H1 (cell line): ENCODE data around the gene KCNE3. TPM values are rescaled to one million over a fixed set of nuclear protein-coding genes. Genes with fewer than 3 reads are reported as not detected.

ENCODE experiments used
- CTCF ChIA-PET: fragments of 300-600 bp; sonication (Branson Sonifier 250); formaldehyde crosslinking; loops from one replicate; lab custom pipeline; 2021; ENCODE audit not compliant: partially characterized antibody; lab: Charles Lee
- POLR2A ChIA-PET: fragments of 300-600 bp; sonication (Branson Sonifier 250); formaldehyde crosslinking; loops from one replicate; lab custom pipeline; 2021; ENCODE audit warnings: inconsistent platforms; ENCODE audit not compliant: partially characterized antibody; lab: Charles Lee
- DNase-seq, 2 experiments: peaks; one replicate each; pipeline versions ENCODE4 v3.0.0 to v3.0.0-alpha.2; 2010 to 2022; ENCODE audit warnings: low spot score in 2 of 2, low read depth in 1 of 2, mixed read lengths in 1 of 2
- FAIRE-seq: peaks from 2 replicates; lab custom pipeline; 2011; peaks lifted over from hg19 to GRCh38; lab: Jason Lieb, UNC
- H2AFZ ChIP-seq: 2 replicates; pipeline ENCODE4 v1.8.1; 2012; ENCODE audit warnings: low read length, inconsistent platforms
- H2AK5ac ChIP-seq: 2 replicates; pipeline ENCODE4 v1.6.1; 2013; ENCODE audit warnings: low read depth, low read length
- H2BK120ac ChIP-seq: replicated peaks from 2 replicates; pipeline ENCODE3; 2013; ENCODE audit warnings: low read depth, low read length, inconsistent platforms
- H2BK12ac ChIP-seq: 2 replicates; pipeline ENCODE4 v1.6.1; 2013; ENCODE audit warnings: low read depth, low read length
- H2BK15ac ChIP-seq: 2 replicates; pipeline ENCODE4 v1.6.1; 2013; ENCODE audit warnings: low read length
- H2BK20ac ChIP-seq: 2 replicates; pipeline ENCODE4 v1.6.1; 2013; ENCODE audit warnings: low read length
- H2BK5ac ChIP-seq: 2 replicates; pipeline ENCODE4 v1.6.1; 2013; ENCODE audit warnings: low read depth, low read length
- H3K14ac ChIP-seq: 2 replicates; pipeline ENCODE4 v1.6.1; 2013; ENCODE audit warnings: inconsistent platforms; ENCODE audit not compliant: insufficient read length
- H3K18ac ChIP-seq: 2 replicates; pipeline ENCODE4 v1.6.1; 2013; ENCODE audit warnings: low read length; ENCODE audit errors: extremely low read depth
- H3K23ac ChIP-seq: 2 replicates; pipeline ENCODE4 v1.6.1; 2013; ENCODE audit warnings: inconsistent platforms; ENCODE audit not compliant: insufficient read length
- H3K23me2 ChIP-seq: 2 replicates; pipeline ENCODE4 v1.6.1; 2013; ENCODE audit warnings: low read depth, low read length
- H3K27ac ChIP-seq: 2 replicates; pipeline ENCODE4 v1.6.1; 2011; ENCODE audit warnings: low read depth, low read length, inconsistent platforms
- H3K27me3 ChIP-seq, 4 experiments: replicated peaks in 1 of 4; 1 replicate in 1 of 4; 2 replicates in 3 of 4; pipeline versions ENCODE4 v1.6.1 to v1.8.1; 2011 to 2013; ENCODE audit warnings: low read length in 3 of 4, mild to moderate bottlenecking in 3 of 4, inconsistent platforms in 2 of 4, mixed read lengths in 2 of 4, moderate library complexity in 1 of 4; ENCODE audit not compliant: control insufficient read depth in 3 of 4, insufficient read depth in 3 of 4; ENCODE audit errors: extremely low read depth in 1 of 4
- H3K36me3 ChIP-seq, 4 experiments: 2 replicates each; pipeline versions ENCODE4 v1.6.1 to v1.8.1; 2011 to 2013; ENCODE audit warnings: mild to moderate bottlenecking in 4 of 4, low read length in 3 of 4, moderate library complexity in 2 of 4, control low read depth in 1 of 4, inconsistent platforms in 1 of 4; ENCODE audit not compliant: insufficient read depth in 4 of 4, control insufficient read depth in 2 of 4
- H3K4ac ChIP-seq: replicated peaks from 2 replicates; pipeline ENCODE3; 2013; ENCODE audit warnings: low read length, low read depth, mixed read lengths, inconsistent platforms; ENCODE audit not compliant: insufficient read length
- H3K4me1 ChIP-seq, 4 experiments: replicated peaks in 1 of 4; 1 replicate in 1 of 4; 2 replicates in 3 of 4; pipeline versions ENCODE4 v1.6.1 to v1.8.1; 2011 to 2013; ENCODE audit warnings: low read length in 3 of 4, inconsistent platforms in 2 of 4, mixed read lengths in 1 of 4; ENCODE audit not compliant: insufficient read depth in 4 of 4, control insufficient read depth in 3 of 4
- H3K4me2 ChIP-seq, 2 experiments: 2 replicates each; pipeline versions ENCODE4 v1.6.1 to v1.8.1; 2011 to 2013; ENCODE audit warnings: low read depth in 2 of 2, low read length in 2 of 2, control low read depth in 1 of 2, inconsistent platforms in 1 of 2, mild to moderate bottlenecking in 1 of 2; ENCODE audit not compliant: insufficient read depth in 1 of 2
- H3K4me3 ChIP-seq, 4 experiments: fragments of 200-600, 300-600 bp in 1 of 4; sonication (generic), shearing (Covaris generic), sonication (Bioruptor Twin) in 1 of 4; 2 replicates each; pipeline versions ENCODE4 v1.5.1 to v1.8.1; 2011 to 2016; ENCODE audit warnings: low read length in 4 of 4, low read depth in 3 of 4, control low read depth in 2 of 4, inconsistent platforms in 2 of 4, mild to moderate bottlenecking in 2 of 4, mixed read lengths in 1 of 4, moderate library complexity in 1 of 4; ENCODE audit not compliant: insufficient read depth in 2 of 4; ENCODE audit errors: extremely low read depth in 1 of 4
- H3K56ac ChIP-seq: replicated peaks from 2 replicates; pipeline ENCODE3; 2013; ENCODE audit warnings: low read depth, mild to moderate bottlenecking, mixed read lengths, low read length, inconsistent platforms; ENCODE audit not compliant: insufficient read length
- H3K79me1 ChIP-seq: 2 replicates; pipeline ENCODE4 v1.6.1; 2013; ENCODE audit warnings: low read depth, low read length, control low read depth
- H3K79me2 ChIP-seq, 2 experiments: 2 replicates each; pipeline versions ENCODE4 v1.6.1 to v1.8.1; 2012 to 2013; ENCODE audit warnings: low read length in 2 of 2, mild to moderate bottlenecking in 2 of 2, inconsistent platforms in 1 of 2; ENCODE audit not compliant: insufficient read depth in 2 of 2, control insufficient read depth in 1 of 2
- H3K9ac ChIP-seq, 4 experiments: replicated peaks in 1 of 4; 1 replicate in 1 of 4; 2 replicates in 3 of 4; pipeline versions ENCODE4 v1.6.1 to v1.8.1; 2011 to 2013; ENCODE audit warnings: low read depth in 3 of 4, low read length in 3 of 4, control low read depth in 2 of 4, mild to moderate bottlenecking in 2 of 4, moderate library complexity in 2 of 4, inconsistent platforms in 1 of 4; ENCODE audit errors: extremely low read depth in 1 of 4
- H3K9me3 ChIP-seq, 2 experiments: 2 replicates each; pipeline versions ENCODE4 v1.6.1 to v1.8.1; 2012 to 2013; ENCODE audit warnings: mild to moderate bottlenecking in 2 of 2, moderate library complexity in 2 of 2, control low read depth in 1 of 2, inconsistent platforms in 1 of 2, low read depth in 1 of 2, low read length in 1 of 2, mixed read lengths in 1 of 2; ENCODE audit not compliant: insufficient read depth in 2 of 2
- H4K20me1 ChIP-seq, 2 experiments: replicated peaks in 1 of 2; 2 replicates each; pipeline versions ENCODE3 to v1.8.1; 2011 to 2013; ENCODE audit warnings: inconsistent platforms in 2 of 2, low read length in 2 of 2, mild to moderate bottlenecking in 1 of 2; ENCODE audit not compliant: insufficient read depth in 2 of 2, control insufficient read depth in 1 of 2
- H4K5ac ChIP-seq: 2 replicates; pipeline ENCODE4 v1.6.1; 2013; ENCODE audit warnings: low read length, low read depth, mixed read lengths, inconsistent platforms; ENCODE audit not compliant: insufficient read length
- H4K8ac ChIP-seq: 2 replicates; pipeline ENCODE4 v1.8.0; 2013; ENCODE audit warnings: mild to moderate bottlenecking, moderate library complexity, low read length, inconsistent platforms; ENCODE audit not compliant: insufficient read depth; ENCODE audit errors: extremely low read depth
- H4K91ac ChIP-seq: replicated peaks from 2 replicates; pipeline ENCODE3; 2013; ENCODE audit warnings: low read length, mixed read lengths, inconsistent platforms; ENCODE audit not compliant: insufficient read length
- BACH1 ChIP-seq: IDR thresholded peaks from 2 replicates; pipeline ENCODE4 v1.6.1; 2012; ENCODE audit warnings: low read length, improper control_type of control experiment
- GABPA ChIP-seq: IDR thresholded peaks from 2 replicates; pipeline ENCODE4 v1.6.1; 2011; ENCODE audit warnings: mild to moderate bottlenecking, low read length, moderate library complexity, borderline replicate concordance; ENCODE audit not compliant: insufficient read depth
- KDM5A ChIP-seq: fragments of 200-600 bp; IDR thresholded peaks from 2 replicates; pipeline ENCODE4 v1.7.1; 2012; ENCODE audit warnings: mild to moderate bottlenecking, low read length, inconsistent platforms, mixed read lengths
- POLR2AphosphoS5 ChIP-seq: IDR thresholded peaks from 2 replicates; pipeline ENCODE4 v1.6.1; 2011; ENCODE audit warnings: low read depth, low read length
- RAD21 ChIP-seq, 2 experiments: IDR thresholded peaks in 1 of 2; conservative IDR thresholded peaks in 1 of 2; 2 replicates each; pipeline ENCODE4 v1.6.1; 2011; ENCODE audit warnings: low read depth in 2 of 2, low read length in 2 of 2, improper control_type of control experiment in 1 of 2, inconsistent platforms in 1 of 2, mild to moderate bottlenecking in 1 of 2, moderate library complexity in 1 of 2
- SUZ12 ChIP-seq: fragments of 200-600 bp; sonication (generic); IDR thresholded peaks from 2 replicates; pipeline ENCODE4 v1.6.1; 2012; ENCODE audit warnings: mild to moderate bottlenecking, inconsistent platforms, low read length, moderate library complexity, mixed read lengths
- WGBS, 2 experiments: shearing (Covaris generic) in 1 of 2; methylation state at CpG; one replicate each; pipeline versions ENCODE4 v1.1.6 to v1.1.7; 2013 to 2015; ENCODE audit warnings: low lambda C conversion rate in 2 of 2, mixed read lengths in 2 of 2, inconsistent platforms in 1 of 2, low coverage in 1 of 2, missing lambda C conversion rate in 1 of 2; ENCODE audit not compliant: insufficient replicate concordance in 2 of 2, insufficient coverage in 1 of 2, insufficient read length in 1 of 2; ENCODE audit errors: extremely low coverage in 1 of 2, missing lambda C conversion rate in 1 of 2; 5-methylcytosine and 5-hydroxymethylcytosine counted together
- polyA plus RNA-seq, 7 experiments: library from polyadenylated mRNA; depleted of rRNA in 3 of 7; stranded (reverse) in 5 of 7; unstranded in 2 of 7; fragments of >200 nt in 5 of 7; fragments of 200-250 nt in 2 of 7; gene quantifications; 1 replicate in 5 of 7; 2 replicates in 1 of 7; 4 replicates in 1 of 7; pipeline versions ENCODE4 v1.2.1 to v1.2.3, GENCODE V29; 2011 to 2013; ENCODE audit warnings: missing spikeins in 2 of 7, mixed read lengths in 2 of 7
- total RNA-seq: library from RNA; stranded (reverse); fragmentation: NEBNext Ultra II Directional; extraction: Animal tissue kit (Norgen Biotek cat#: 25700); gene quantifications from 2 replicates; pipeline ENCODE4 v1.2.1, GENCODE V29; 2021
- TF ChIP-seq, protein P1 (sequence below): IDR thresholded peaks from 2 replicates; pipeline ENCODE4 v1.6.1; 2012; ENCODE audit warnings: inconsistent platforms

The KCNE3 gene
- total and polyA plus RNA-seq, 2 of the 8 experiments (the other 6 are each of a cell fraction or from before 2014, with no cell fraction given), result 1.9 to 3.5 TPM

DNA sequence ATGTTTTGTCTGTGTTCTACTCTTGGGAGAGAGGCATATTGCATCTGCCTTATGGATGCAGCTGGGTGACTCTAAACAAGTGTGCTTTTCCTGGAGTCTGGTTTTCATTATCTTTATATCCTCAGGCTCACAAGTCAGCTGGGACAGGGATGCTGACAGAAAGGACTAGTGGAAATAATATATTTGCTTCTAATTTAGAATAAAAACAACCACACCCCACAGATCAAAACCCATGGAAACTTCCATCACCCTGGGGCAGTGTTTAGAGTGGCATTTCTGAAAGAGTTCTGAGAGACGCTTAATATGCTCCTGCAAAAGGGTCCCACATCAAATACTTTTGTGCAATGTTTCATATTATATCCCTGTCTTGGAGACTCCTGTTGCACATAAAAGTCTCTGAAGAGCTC, 20.8 kb downstream of the KCNE3 start:
- DNase-seq (no peak), FAIRE-seq (no peak)
- no peaks in the 10 kb centered on the region for H3K79me1 ChIP-seq
- H3K14ac ChIP-seq, result no peak overlapping the region
- no peak overlapping the region for H3K23ac ChIP-seq
- H3K18ac ChIP-seq, result no peak overlapping the region
- ChIA-PET POLR2A (no interaction called here), CTCF (interaction anchor here (0.6 to 7.2 kb wide), 9 partner anchors 10 to 191 kb away, joined by 3 to 63 read pairs (median 5); no protein-coding TSS in a partner anchor)
- H4K20me1 ChIP-seq, result no peaks in the 10 kb centered on the region
- TF ChIP-seq POLR2AphosphoS5 (no peak), KDM5A (no peak), SUZ12 (no peak), GABPA (no peak), RAD21 (IDR thresholded peaks at IDR 0.05 in 1 of 2, conservative IDR thresholded peaks at IDR 0.05 in 1 of 2; ENCODE audit: low read depth in 2 of 2, low read length in 2 of 2) (no peak), BACH1 (no peak)
- TF ChIP-seq, protein P1, sequence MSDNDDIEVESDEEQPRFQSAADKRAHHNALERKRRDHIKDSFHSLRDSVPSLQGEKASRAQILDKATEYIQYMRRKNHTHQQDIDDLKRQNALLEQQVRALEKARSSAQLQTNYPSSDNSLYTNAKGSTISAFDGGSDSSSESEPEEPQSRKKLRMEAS, result no peak
- no peak overlapping the region for H4K91ac ChIP-seq
- H3K23me2 ChIP-seq, result no peaks in the 10 kb centered on the region
- H2BK120ac ChIP-seq, result no peak overlapping the region
- no peak overlapping the region for H2BK5ac ChIP-seq
- no peak overlapping the region for H3K4ac ChIP-seq
- H2AK5ac ChIP-seq, result no peak overlapping the region
- no peaks in the 10 kb centered on the region for H3K9me3 ChIP-seq
- H3K56ac ChIP-seq, result no peak overlapping the region
- no peak overlapping the region for H4K8ac ChIP-seq
- WGBS, 2 experiments, result 86% methylated on average over 1 of the region's 1 CpG; no CpG with 5 or more reads in 1 of the 2 experiments
- H3K36me3 ChIP-seq, result no peaks in the 10 kb centered on the region
- no peak overlapping the region for H3K4me2 ChIP-seq
- no peak overlapping the region for H2BK20ac ChIP-seq
- H2BK15ac ChIP-seq, result no peak overlapping the region
- H3K9ac ChIP-seq, result no peak overlapping the region
- no peak overlapping the region for H4K5ac ChIP-seq
- H3K79me2 ChIP-seq, result no peaks in the 10 kb centered on the region
- no peak overlapping the region for H3K27ac ChIP-seq
- H2AFZ ChIP-seq, result no peak overlapping the region
- peaks cover 2 to 7% (median 4%) of the 10 kb centered on the region in 4 experiments; a peak in 5 of 7 replicates for H3K4me1 ChIP-seq
- H2BK12ac ChIP-seq, result no peak overlapping the region
- no peaks in the 10 kb centered on the region for H3K27me3 ChIP-seq
- H3K4me3 ChIP-seq, result no peak overlapping the region
